DMS79 (cell line): ENCODE measurements around the gene MUL1.
"Not testable (repeated sequence)": the region's sequence is repeated elsewhere in the genome, so short reads cannot be mapped to it uniquely, and the experiment has no call there.

Source experiments
- DNase-seq: peaks from one replicate; lab custom pipeline; 2025; lab: John Stamatoyannopoulos, UW

MUL1 gene

DNA sequence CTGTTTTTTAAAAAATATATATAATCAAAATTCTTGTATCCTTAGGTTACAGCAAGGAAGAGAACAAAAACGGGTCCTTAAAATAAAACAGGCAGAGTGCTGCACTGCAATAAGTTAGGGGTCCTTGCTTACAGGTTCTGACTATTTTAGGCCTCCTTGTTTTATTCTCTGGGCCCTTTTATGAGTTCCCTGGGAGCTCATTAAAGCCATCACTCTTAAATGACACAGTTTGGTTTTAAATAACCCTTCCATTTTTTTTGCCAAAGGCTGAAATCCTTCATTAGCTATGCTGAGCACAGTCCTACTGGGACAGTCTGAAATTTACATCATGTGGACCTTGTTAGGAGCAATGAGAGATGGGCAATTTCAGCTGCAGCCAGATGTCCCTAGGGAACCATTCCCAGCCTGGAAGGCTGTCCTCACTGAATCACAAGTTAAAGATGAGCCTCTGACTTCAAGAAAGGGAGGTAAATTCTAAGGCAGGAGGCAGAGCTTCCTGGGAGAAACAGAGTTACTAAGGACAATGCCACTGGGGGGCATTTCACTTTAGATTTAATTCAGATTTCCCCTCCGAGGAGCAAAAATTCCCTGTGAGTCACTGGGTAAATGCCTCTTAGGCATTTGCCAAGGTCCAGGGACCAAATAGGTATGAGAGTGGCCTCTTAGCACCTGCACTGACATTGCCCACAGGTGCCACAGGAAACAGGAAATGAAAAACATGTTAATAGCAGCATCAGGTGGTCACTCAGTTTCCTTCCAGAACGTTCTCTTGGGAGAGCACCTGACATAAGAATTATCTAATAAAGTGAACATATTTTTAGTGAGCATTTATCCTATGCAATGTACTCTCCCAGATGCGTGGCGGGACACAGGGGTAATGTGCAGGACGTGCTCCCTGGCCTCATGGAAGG, 3.8 kb upstream of the MUL1 start:
- no peak for DNase-seq

DNA sequence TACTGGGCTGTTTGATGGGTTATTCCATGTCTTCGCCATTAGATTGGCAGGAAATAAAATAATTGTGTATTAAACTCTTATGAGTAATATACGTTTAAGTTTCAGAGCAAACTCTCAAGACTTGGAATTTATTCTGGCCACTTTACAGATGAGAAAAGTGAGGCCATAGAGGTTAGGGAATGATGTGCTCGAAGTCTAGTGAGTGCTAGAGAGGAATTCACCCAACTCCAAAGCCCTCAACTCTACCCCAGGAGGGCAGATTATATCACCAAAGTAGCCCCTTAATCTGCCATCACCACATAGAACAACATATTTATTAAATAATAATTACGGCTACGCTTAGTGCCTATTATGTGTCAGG, 440 bp upstream of the MUL1 start:
- no peak for DNase-seq

DNA sequence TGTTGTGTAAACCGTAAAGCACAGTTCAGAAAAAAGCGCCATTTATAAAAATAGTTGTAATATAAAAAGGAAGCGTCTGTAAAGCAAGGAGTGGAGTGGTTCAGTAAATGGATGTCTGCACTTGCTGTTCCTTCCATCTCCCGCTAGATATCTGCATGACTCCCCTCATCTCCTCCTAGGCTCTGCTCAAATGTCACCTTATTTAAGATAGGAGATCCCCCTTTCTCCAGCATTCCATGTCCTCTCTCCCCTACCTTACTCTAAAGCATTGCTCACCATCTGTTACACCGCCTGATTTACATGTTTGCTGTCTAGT, 745 bp downstream of the MUL1 start:
- DNase-seq: no peak

- DNase-seq: no peak
Observed at GRCh38 chr1:20505488-20505887, 2.5 kb downstream of the MUL1 start.

DNA sequence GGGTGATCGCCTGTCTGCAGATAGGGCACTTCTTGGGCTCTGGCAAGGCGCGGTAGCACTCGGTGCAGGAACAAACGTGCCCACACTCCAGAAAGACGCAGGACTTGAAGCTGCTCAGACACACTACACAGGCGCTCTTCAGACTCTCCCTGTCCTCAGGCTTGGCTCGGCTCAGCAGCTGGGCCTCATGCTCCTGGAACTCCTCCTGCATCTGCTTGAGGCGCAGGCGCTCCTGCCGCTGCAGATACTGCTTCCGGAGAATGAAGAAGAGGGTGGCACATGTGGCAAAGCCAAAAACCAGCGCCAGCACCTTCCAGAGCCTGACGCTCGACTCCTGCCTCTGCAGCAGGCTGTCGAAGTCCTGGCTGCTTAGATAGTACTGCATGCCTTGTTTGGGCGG, 7.2 kb downstream of the MUL1 start:
- no peak for DNase-seq

DNA sequence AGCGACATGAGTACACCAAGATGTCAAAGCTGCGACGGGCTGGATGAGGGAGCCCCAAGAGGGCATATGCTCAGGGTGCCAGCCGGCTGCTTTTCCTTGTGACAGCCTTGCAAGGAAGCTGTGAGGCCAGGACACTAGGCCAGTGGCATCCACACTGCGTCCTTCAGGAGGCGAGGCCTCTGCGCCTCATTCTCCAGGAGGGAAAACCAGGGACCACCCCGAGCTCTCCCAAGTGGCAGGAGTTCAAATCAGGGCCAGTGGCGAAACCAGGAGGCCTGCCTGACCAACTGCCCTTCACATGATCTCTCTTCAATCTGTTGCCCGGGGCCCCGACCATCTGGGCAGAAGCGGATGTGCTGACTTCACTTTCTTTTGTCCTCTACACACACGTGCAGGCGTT, 8.2 kb downstream of the MUL1 start:
- no peak for DNase-seq

- DNase-seq: no peak
Observed at GRCh38 chr1:20499105-20499504, 8.8 kb downstream of the MUL1 start.

GRCh38 chr1:20498116-20498515, 9.8 kb downstream of the MUL1 start:
- DNase-seq: no peak

- DNase-seq: no peak
Observed at GRCh38 chr1:20497506-20497905, 10.4 kb downstream of the MUL1 start.

DNA sequence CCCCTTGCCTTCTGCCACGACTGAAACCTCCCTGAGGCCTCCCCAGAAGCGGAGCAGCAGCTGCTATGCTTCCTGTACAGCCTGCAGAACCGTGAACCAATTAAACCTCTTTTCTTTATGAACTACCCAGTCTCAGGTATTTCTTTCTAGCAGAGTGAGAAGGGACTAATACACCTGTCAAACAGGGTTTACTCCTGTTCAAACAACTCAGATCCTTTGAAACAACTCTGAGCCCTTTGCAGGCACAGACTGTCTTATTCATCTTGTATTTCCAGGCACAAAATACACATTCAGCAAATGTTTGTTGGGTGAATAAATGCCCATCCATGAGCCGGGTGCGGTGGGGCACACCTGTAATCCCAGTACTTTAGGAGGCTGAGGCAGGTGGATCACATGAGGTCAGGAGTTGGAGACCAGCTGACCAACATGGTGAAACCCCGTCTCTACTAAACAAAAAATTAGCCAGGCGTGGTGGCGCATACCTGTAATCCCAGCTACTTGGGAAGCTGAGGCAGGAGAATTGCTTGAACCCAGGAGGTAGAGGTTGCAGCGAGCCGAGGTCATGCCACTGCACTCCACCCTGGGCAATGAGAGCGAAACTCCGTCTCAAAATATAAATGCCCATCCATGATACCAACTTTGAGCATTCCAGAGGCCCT, 11.1 kb downstream of the MUL1 start:
- not testable (repeated sequence) for DNase-seq

DNA sequence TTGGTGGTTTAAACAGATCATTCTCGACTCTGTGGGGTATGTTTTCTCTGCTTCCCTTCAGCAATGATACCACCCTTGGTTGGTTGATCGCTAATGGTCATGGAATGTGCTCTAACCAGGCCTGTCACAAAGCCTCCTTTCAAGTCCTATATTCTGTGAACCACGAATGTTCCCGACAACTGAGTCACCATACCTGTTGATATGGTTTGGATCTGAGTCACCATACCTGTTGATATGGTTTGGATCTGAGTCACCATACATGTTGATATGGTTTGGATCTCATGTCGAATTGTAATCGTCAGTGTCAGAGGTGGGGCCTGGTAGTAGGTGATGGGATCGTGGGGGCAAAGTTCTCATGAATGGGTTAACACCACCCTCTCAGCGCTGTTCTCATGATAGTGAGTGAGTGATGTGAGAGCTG, 11.7 kb downstream of the MUL1 start:
- no peak for DNase-seq

DNA sequence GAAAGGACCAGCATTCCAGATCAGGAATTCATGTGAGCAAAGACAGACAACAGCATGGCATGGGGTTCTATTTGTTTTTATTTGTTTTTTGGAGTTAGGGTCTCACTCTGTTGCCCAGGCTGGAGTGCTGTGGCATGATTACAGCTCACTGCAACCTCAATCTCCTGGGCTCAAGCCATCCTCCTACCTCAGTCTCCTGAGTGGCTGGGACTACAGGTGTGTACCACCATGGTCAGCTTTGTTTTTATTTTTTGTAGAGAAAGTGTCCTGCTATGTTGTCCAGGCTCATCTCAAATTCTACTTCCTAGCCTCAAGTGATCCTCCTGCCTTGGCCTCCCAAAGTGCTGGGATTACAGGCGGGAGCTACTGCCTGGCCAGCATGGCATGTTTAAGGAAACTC, 12.3 kb downstream of the MUL1 start:
- no peak for DNase-seq

GRCh38 chr1:20494609-20495311, 13.2 kb downstream of the MUL1 start:
- no peak for DNase-seq

DNA sequence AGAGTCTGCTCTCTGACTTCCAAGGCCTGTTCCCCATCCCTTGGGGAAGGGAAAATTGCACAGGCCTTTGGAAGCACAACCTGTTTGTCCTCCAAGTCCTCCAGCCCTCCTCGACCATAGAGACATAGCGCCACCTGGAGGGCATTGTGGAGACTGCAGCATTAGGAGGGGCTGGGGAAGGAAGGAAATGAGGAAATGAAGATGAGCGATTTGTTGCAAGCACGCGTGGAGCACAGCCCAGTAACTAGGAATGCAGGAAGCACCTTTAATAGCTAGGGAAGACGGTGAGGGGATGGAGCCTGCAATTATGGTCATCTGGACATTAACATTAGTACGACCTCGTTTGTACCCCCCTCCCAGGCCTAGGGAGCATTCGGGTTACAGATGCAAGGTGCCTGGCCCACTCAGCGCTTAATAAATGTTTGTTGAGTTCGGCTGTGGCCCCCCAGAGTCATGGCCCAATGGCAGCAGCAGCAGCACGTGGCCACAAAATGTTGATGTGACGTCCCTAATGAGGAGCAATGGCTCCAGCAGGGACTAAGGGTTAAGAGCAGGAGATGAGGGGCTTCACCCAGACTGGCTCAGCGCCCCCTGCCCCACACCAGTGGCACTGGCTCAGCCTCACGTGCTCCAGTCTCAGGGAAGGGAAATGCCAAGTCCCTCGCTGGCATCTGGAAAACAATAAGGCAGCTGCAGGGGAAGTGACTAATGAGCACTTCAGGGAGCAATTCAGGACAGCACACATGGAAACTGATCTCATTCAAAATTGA, 13.9 kb downstream of the MUL1 start:
- peak; percentile 70 for DNase-seq

DNA sequence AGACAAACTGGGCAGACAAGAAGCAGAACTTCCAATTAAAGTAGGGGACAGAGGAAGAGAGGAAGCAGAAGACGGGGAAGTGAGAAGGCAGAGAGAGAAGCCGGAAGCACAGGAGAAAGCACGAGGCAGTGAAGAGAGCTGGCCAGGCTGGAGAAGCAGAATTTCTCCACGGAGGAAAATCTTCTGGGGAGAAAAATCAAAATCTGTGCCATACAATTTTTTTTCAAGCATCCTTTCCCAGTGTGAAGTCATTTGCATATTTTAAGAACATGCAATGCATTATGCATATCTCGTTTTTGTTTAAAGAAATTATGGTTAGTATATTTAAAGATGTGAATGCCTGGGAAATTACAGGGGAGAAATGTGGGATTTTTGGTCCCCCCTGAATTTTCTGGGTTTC, 14.6 kb downstream of the MUL1 start:
- DNase-seq: no peak

DNA sequence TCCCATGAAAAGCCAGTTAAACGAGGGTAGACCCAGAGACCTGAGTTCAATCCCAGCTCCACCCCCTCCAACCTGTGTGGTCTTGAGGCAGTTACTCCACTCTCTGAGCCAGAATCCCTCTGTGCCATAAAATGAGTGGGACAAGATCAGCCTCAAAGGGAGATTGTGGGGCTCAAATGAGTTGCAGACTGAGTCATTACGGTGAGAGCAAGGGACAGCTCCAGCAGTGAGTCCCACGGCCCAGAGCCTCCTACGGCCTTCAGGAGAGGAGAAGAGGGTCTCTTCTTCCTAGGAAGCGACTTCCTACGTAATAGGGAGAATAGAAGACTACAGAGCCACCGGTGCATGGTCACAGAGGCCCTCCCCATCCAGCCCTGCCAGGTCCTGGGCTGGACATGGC, 15.2 kb downstream of the MUL1 start:
- no peak for DNase-seq

DNA sequence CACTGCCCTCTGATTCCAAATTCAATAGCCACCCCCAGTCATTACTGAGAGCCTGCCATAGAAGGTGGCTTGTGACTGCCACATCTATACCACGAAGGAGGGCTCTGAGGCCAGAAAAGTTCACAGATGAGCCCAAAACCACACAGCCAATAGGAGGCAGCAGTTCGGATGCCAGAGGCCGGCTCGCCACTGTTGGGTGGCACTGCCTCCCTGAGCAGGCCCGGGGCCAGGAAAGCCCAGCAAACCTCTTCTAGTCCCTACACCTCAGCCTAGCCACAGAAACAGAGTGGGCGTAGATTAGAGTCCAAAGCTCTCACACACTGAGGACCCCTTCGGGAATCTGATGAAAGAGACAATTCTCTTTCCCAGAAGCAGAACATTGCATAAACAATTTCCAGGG, 16.1 kb downstream of the MUL1 start:
- no peak for DNase-seq

DNA sequence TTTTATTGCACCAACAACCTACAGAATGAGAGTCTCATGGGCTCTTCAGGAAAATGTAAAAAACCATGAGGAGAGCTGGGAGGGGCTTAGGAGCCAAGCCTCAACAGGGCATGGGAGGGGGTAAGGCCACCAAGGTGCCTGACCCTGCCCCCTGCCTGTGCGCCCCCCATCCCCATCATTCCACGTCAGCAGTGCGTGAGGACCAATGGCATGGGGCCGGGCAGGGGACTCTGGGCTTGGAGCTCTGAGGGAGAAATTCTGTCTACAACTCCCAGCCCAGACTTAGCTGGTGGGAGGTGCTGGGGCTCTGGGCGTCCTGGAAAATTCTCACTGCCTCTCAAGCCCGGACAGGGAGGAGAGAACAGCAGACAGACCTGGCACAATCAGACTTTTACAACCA, 16.8 kb downstream of the MUL1 start:
- DNase-seq: no peak

- DNase-seq: no peak
Observed at GRCh38 chr1:20487236-20487590, 20.7 kb downstream of the MUL1 start.

DNA sequence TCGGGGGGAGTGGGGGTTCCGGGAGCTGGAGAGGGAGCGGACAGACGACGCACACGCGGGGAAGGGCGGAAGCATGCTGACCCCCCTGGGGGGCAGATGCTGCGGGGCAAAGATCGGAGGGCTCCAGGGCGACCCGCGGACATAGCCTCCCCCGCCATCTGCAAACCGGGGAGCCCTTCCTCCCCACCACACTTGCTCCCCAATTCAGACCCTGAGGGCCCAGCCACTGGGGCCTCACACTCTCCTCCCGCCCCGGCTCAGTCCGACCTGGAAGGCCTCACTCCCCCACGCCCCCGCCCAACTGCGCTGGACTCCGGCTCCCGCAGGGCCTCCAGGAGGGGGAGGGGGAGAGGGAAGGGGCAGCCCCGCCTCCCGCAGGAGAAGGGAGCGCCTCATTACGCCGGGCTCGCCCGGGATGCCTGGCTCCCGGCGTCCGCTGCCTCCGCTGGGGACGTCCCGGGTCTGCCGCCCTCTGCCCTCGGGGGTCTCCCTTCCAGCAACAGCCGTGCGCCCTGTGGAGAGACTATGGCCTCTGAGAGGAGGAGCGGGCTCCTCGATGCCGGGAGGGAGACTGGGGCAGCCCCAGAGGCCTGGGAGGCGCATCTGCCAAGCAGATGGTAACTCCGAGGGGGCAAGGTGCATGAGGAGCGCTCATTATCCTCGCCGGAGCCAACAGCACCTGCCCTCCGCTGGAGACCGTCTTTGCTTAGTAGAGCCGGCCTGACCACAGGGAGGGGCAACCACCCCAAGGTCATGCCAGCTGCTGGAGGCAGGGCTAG, 21.3 kb downstream of the MUL1 start:
- DNase-seq: peak; percentile 20

- no peak for DNase-seq
Observed at GRCh38 chr1:20485527-20486456, 22.2 kb downstream of the MUL1 start, which contains the start of gene CAMK2N1. CAMK2N1 (minus strand) TSS chr1:20486210; CDS start chr1:20485379, 831 bp downstream.
